ENCODE data around the gene SHOC2.

Gene SHOC2

GRCh38 chr10:110872984-110873923, 46.1 kb upstream of the SHOC2 start:
- TF ChIP-seq MAX (IDR thresholded peaks at IDR 0.05; ENCODE audit: low read depth, low read length) (peak; percentile 28; the same call in 1 of the 2 replicates), MYC (IDR thresholded peaks at IDR 0.05; ENCODE audit: low read depth, low read length) (no peak)
- peak; percentile 39 for DNase-seq (ENCODE audit: low read depth)
- H3K4me3 ChIP-seq (ENCODE audit: low read depth, low read length) = peak overlapping the region; percentile 95

GRCh38 chr10:110873951-110874350, 45.5 kb upstream of the SHOC2 start:
- TF ChIP-seq POLR2A (IDR thresholded peaks at IDR 0.05; ENCODE audit: extremely low read depth, insufficient read length) (no peak), CTCF (IDR thresholded peaks at IDR 0.05; ENCODE audit: low read depth, low read length) (no peak), MAX (IDR thresholded peaks at IDR 0.05; ENCODE audit: low read depth, low read length) (no peak), MYC (IDR thresholded peaks at IDR 0.05; ENCODE audit: low read depth, low read length) (no peak)
- H3K4me3 ChIP-seq (ENCODE audit: low read depth, low read length) = peak overlapping the region; percentile 95
- DNase-seq (ENCODE audit: low read depth) = no peak

- DNase-seq (ENCODE audit: low read depth) = no peak
- TF ChIP-seq MYC (IDR thresholded peaks at IDR 0.05; ENCODE audit: low read depth, low read length) (no peak), MAX (IDR thresholded peaks at IDR 0.05; ENCODE audit: low read depth, low read length) (no peak), POLR2A (IDR thresholded peaks at IDR 0.05; ENCODE audit: extremely low read depth, insufficient read length) (no peak), CTCF (IDR thresholded peaks at IDR 0.05; ENCODE audit: low read depth, low read length) (no peak)
- H3K4me3 ChIP-seq (ENCODE audit: low read depth, low read length) = no peak overlapping the region
These were observed 43.4 kb upstream of the SHOC2 start for GRCh38 chr10:110876000-110876399.

- TF ChIP-seq POLR2A (IDR thresholded peaks at IDR 0.05; ENCODE audit: extremely low read depth, insufficient read length) (no peak), MAX (IDR thresholded peaks at IDR 0.05; ENCODE audit: low read depth, low read length) (no peak), CTCF (IDR thresholded peaks at IDR 0.05; ENCODE audit: low read depth, low read length) (no peak)
- H3K4me3 ChIP-seq (ENCODE audit: low read depth, low read length) = no peak overlapping the region
- DNase-seq (ENCODE audit: low read depth) = no peak
These were observed 42.6 kb upstream of the SHOC2 start for GRCh38 chr10:110876788-110877187.

GRCh38 chr10:110880012-110880411, 39.4 kb upstream of the SHOC2 start:
- no peak overlapping the region for H3K4me3 ChIP-seq (ENCODE audit: low read depth, low read length)
- no peak for TF ChIP-seq MAX (IDR thresholded peaks at IDR 0.05; ENCODE audit: low read depth, low read length)
- TF ChIP-seq POLR2A (IDR thresholded peaks at IDR 0.05; ENCODE audit: extremely low read depth, insufficient read length) = no peak
- no peak for TF ChIP-seq CTCF (IDR thresholded peaks at IDR 0.05; ENCODE audit: low read depth, low read length)
- no peak for TF ChIP-seq MYC (IDR thresholded peaks at IDR 0.05; ENCODE audit: low read depth, low read length)
- DNase-seq (ENCODE audit: low read depth) = no peak

GRCh38 chr10:110881247-110881646, 38.2 kb upstream of the SHOC2 start:
- DNase-seq (ENCODE audit: low read depth) = no peak
- no peak overlapping the region for H3K4me3 ChIP-seq (ENCODE audit: low read depth, low read length)
- TF ChIP-seq MYC (IDR thresholded peaks at IDR 0.05; ENCODE audit: low read depth, low read length) = no peak
- TF ChIP-seq CTCF (IDR thresholded peaks at IDR 0.05; ENCODE audit: low read depth, low read length) = no peak
- TF ChIP-seq POLR2A (IDR thresholded peaks at IDR 0.05; ENCODE audit: extremely low read depth, insufficient read length) = no peak
- TF ChIP-seq MAX (IDR thresholded peaks at IDR 0.05; ENCODE audit: low read depth, low read length) = no peak
